22Rv1 (cell line): Measurements from ENCODE around the gene CYP2F1.

Source experiments
- ZFX ChIP-seq: fragments of 450-650 bp; IDR thresholded peaks from 2 replicates; pipeline ENCODE4 v1.6.1; 2017; ENCODE audit warnings: antibody characterized with exemption, borderline replicate concordance
- TF ChIP-seq, protein P1 (sequence below): fragments of 450-650 bp; IDR thresholded peaks from 2 replicates; pipeline ENCODE4 v1.5.1; 2017; ENCODE audit warnings: mild to moderate bottlenecking

DNA sequence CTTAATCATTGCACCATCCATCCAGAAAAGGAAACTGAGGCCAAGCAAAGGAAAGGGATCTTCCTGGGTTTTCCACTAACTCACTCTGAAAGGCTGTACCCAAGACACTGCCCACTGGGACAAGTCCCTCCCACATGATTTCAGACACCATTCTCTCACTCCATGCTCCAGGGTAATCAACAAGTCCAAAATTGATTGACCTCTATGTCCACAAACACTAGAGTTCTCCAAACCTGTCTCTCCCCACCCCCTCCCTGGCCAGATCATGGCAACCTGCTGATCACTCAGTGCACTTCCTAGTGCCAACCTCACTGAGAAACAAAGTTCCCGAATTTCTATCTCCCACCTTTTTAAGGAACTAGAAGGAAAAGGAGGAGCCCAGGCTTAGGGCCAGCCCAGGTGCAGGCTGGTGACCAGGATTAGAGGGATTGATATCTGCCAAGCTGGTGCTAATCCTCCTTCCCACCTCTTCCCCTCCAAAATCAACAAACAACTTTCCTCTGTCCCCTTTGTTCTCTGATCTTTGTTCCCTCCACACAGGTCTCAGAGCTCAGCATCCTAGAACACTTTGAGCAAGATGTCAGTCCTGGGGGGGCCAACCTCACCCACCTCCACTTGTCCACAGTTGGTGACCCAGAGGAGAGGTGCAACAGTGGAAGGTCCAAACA, 28.4 kb upstream of the CYP2F1 start:
- TF ChIP-seq, protein P1, sequence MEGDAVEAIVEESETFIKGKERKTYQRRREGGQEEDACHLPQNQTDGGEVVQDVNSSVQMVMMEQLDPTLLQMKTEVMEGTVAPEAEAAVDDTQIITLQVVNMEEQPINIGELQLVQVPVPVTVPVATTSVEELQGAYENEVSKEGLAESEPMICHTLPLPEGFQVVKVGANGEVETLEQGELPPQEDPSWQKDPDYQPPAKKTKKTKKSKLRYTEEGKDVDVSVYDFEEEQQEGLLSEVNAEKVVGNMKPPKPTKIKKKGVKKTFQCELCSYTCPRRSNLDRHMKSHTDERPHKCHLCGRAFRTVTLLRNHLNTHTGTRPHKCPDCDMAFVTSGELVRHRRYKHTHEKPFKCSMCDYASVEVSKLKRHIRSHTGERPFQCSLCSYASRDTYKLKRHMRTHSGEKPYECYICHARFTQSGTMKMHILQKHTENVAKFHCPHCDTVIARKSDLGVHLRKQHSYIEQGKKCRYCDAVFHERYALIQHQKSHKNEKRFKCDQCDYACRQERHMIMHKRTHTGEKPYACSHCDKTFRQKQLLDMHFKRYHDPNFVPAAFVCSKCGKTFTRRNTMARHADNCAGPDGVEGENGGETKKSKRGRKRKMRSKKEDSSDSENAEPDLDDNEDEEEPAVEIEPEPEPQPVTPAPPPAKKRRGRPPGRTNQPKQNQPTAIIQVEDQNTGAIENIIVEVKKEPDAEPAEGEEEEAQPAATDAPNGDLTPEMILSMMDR: no peak
- no peak for TF ChIP-seq ZFX
